ENCODE measurements around the gene CTNNA3. TPM values are rescaled to one million over a fixed set of nuclear protein-coding genes. Genes with fewer than 3 reads are reported as not detected.
"Not testable (repeated sequence)": the region's sequence is repeated elsewhere in the genome, so short reads cannot be mapped to it uniquely, and the experiment has no call there.

The CTNNA3 gene
- total RNA-seq, 1 donor = not detected

DNA sequence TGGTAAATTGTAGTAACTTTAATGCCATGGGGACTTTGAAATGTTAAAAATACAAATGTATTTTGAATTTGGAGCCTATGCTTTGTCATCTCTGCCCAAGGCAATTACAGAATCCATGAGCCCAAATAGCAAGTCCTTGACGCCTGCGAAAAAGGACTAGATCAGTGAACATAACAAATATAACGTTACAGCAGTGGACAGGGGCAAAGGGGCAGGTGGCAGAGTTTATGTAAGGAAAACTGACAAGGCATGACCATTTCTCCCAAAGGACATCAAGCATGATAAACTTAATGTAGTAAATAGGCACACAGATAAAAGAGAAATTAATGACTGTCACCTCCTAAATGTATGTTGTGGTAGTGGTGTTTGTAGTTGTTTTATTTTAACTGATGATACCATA, 473.1 kb downstream of the CTNNA3 start:
- Histone ChIP-seq H3K4me3 (ENCODE audit: insufficient read depth, low read length) (no peak overlapping the region), H3K27me3 (ENCODE audit: insufficient read depth, low read length) (no peaks in the 10 kb centered on the region), H3K79me2 (ENCODE audit: insufficient read depth, low read length) (no peaks in the 10 kb centered on the region), H3K27ac (ENCODE audit: low read depth, low read length) (no peak overlapping the region), H4K20me1 (ENCODE audit: insufficient read depth, low read length) (no peaks in the 10 kb centered on the region), H2AFZ (ENCODE audit: low read length) (no peak overlapping the region), H3K36me3 (ENCODE audit: insufficient read depth, low read length) (no peaks in the 10 kb centered on the region), H3K4me2 (ENCODE audit: insufficient read depth, low read length) (no peak overlapping the region), H3K9me3 (ENCODE audit: low read depth, low read length) (no peaks in the 10 kb centered on the region), H3K4me1 (ENCODE audit: insufficient read depth, low read length) (no peaks in the 10 kb centered on the region)
- DNase-seq (ENCODE audit: insufficient read length, low spot score, missing footprints) = no peak
- TF ChIP-seq, protein P1, sequence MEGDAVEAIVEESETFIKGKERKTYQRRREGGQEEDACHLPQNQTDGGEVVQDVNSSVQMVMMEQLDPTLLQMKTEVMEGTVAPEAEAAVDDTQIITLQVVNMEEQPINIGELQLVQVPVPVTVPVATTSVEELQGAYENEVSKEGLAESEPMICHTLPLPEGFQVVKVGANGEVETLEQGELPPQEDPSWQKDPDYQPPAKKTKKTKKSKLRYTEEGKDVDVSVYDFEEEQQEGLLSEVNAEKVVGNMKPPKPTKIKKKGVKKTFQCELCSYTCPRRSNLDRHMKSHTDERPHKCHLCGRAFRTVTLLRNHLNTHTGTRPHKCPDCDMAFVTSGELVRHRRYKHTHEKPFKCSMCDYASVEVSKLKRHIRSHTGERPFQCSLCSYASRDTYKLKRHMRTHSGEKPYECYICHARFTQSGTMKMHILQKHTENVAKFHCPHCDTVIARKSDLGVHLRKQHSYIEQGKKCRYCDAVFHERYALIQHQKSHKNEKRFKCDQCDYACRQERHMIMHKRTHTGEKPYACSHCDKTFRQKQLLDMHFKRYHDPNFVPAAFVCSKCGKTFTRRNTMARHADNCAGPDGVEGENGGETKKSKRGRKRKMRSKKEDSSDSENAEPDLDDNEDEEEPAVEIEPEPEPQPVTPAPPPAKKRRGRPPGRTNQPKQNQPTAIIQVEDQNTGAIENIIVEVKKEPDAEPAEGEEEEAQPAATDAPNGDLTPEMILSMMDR (IDR thresholded peaks at IDR 0.05; ENCODE audit: extremely low read depth, low read depth, low read length) = no peak

DNA sequence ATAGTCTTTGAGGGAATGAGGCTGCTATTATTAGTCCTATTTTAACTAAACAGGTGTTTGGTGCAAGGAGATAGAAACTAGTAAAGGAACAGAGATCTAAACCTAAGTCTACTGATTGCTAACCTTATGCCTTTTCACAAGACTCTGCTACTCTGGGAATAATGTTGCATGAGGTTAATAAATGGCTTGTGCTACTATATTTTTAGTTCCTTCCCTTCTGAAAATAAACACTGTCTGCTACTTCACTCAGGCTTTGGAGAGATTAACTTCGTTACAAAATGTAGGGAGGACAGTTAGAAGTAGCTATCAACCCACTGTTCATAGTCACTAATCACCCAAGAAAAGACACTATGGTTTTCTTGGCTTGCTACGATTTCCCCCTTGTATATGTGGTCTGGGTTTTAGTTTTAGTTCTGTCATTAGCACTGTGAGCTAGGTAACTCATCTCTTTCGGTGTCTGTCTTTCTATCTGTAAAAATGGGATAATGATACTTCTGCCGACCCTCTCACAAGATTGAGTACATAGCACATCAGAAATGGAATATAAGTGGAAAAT, 474.0 kb downstream of the CTNNA3 start:
- TF ChIP-seq, protein P1 (IDR thresholded peaks at IDR 0.05; ENCODE audit: extremely low read depth, low read depth, low read length) = no peak
- Histone ChIP-seq H3K9me3 (ENCODE audit: low read depth, low read length) (no peaks in the 10 kb centered on the region), H2AFZ (ENCODE audit: low read length) (no peak overlapping the region), H3K79me2 (ENCODE audit: insufficient read depth, low read length) (no peaks in the 10 kb centered on the region), H3K27ac (ENCODE audit: low read depth, low read length) (no peak overlapping the region), H3K4me3 (ENCODE audit: insufficient read depth, low read length) (no peak overlapping the region), H3K27me3 (ENCODE audit: insufficient read depth, low read length) (no peaks in the 10 kb centered on the region), H4K20me1 (ENCODE audit: insufficient read depth, low read length) (no peaks in the 10 kb centered on the region), H3K4me1 (ENCODE audit: insufficient read depth, low read length) (no peaks in the 10 kb centered on the region), H3K36me3 (ENCODE audit: insufficient read depth, low read length) (no peaks in the 10 kb centered on the region), H3K4me2 (ENCODE audit: insufficient read depth, low read length) (no peak overlapping the region)
- no peak for DNase-seq (ENCODE audit: insufficient read length, low spot score, missing footprints)

DNA sequence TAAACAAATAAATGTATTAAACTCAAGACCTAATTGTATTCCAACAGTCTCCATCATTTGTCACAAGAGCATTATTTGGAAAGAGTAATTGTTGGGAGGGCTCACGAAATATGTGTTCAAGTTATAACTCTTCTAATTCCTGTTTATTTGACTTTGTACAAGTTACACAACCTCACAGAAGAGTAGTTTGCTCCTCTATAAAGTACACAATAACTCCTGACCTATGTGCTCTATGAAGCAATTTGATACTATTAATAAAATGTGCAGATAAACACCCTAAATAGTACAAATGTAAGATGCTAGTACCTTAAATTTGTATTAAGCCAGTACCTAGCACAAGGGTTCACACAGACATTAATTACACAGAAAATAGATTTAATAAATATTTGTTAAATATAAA, 484.3 kb downstream of the CTNNA3 start:
- H3K36me3 ChIP-seq (ENCODE audit: insufficient read depth, low read length) = no peaks in the 10 kb centered on the region
- no peaks in the 10 kb centered on the region for H3K79me2 ChIP-seq (ENCODE audit: insufficient read depth, low read length)
- H3K4me1 ChIP-seq (ENCODE audit: insufficient read depth, low read length) = no peaks in the 10 kb centered on the region
- TF ChIP-seq, protein P1 (IDR thresholded peaks at IDR 0.05; ENCODE audit: extremely low read depth, low read depth, low read length) = no peak
- no peaks in the 10 kb centered on the region for H4K20me1 ChIP-seq (ENCODE audit: insufficient read depth, low read length)
- H3K27ac ChIP-seq (ENCODE audit: low read depth, low read length) = no peak overlapping the region
- H3K9me3 ChIP-seq (ENCODE audit: low read depth, low read length) = no peaks in the 10 kb centered on the region
- H3K27me3 ChIP-seq (ENCODE audit: insufficient read depth, low read length) = no peaks in the 10 kb centered on the region
- no peak overlapping the region for H2AFZ ChIP-seq (ENCODE audit: low read length)
- H3K4me3 ChIP-seq (ENCODE audit: insufficient read depth, low read length) = no peak overlapping the region
- DNase-seq (ENCODE audit: insufficient read length, low spot score, missing footprints) = no peak
- no peak overlapping the region for H3K4me2 ChIP-seq (ENCODE audit: insufficient read depth, low read length)

DNA sequence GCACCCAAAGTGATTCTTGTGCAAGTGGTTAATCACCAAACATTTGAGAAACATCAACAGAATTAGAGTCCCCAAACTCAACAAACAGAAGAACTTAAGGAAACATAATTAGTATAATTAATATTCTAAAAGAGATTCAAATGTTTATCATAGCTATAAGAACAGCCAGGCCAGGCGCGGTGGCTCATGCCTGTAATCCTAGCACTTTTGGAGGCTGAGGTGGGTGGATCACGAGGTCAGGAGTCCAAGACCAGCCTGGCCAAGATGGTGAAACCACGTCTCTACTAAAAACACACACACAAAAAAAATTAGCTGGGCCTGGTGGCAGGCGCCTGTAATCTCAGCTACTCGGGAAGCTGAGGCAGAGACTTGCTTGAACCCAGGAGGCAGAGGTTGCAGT, 488.1 kb downstream of the CTNNA3 start:
- not testable (repeated sequence) for H2AFZ ChIP-seq (ENCODE audit: low read length); H3K4me2 ChIP-seq (ENCODE audit: insufficient read depth, low read length); H3K27me3 ChIP-seq (ENCODE audit: insufficient read depth, low read length); H3K4me1 ChIP-seq (ENCODE audit: insufficient read depth, low read length); H3K79me2 ChIP-seq (ENCODE audit: insufficient read depth, low read length); H3K4me3 ChIP-seq (ENCODE audit: insufficient read depth, low read length); H4K20me1 ChIP-seq (ENCODE audit: insufficient read depth, low read length); H3K27ac ChIP-seq (ENCODE audit: low read depth, low read length); H3K36me3 ChIP-seq (ENCODE audit: insufficient read depth, low read length); DNase-seq (ENCODE audit: insufficient read length, low spot score, missing footprints); H3K9me3 ChIP-seq (ENCODE audit: low read depth, low read length)

All from osteoblast (primary cell).